SJSA1 (cell line): ENCODE data around the gene SAV1. TPM values are rescaled to one million over a fixed set of nuclear protein-coding genes. Genes with fewer than 3 reads are reported as not detected.

Experiments used
- DNase-seq, 2 experiments: peaks; one replicate each; pipeline ENCODE4 v3.0.0-alpha.2; 2015 to 2020; ENCODE audit warnings: low spot score in 2 of 2, low read depth in 1 of 2
- H3K27ac ChIP-seq: fragments of 250-450 bp; sonication (Bioruptor Pico); 2 replicates; pipeline ENCODE4 v1.5.1; 2020; ENCODE audit warnings: mild to moderate bottlenecking, moderate library complexity
- H3K27me3 ChIP-seq: fragments of 250-450 bp; sonication (Bioruptor Pico); replicated peaks from 2 replicates; pipeline ENCODE4 v1.5.1; 2020; ENCODE audit warnings: mild to moderate bottlenecking, moderate library complexity
- H3K36me3 ChIP-seq: fragments of 250-450 bp; sonication (Bioruptor Pico); 2 replicates; pipeline ENCODE4 v1.5.1; 2020; ENCODE audit warnings: mild to moderate bottlenecking
- H3K4me1 ChIP-seq: fragments of 250-450 bp; sonication (Bioruptor Pico); replicated peaks from 2 replicates; pipeline ENCODE4 v1.6.1; 2021; ENCODE audit warnings: mild to moderate bottlenecking
- H3K4me3 ChIP-seq: fragments of 250-450 bp; sonication (Bioruptor Pico); 2 replicates; pipeline ENCODE4 v1.5.1; 2020; ENCODE audit warnings: mild to moderate bottlenecking
- H3K9me3 ChIP-seq: fragments of 250-450 bp; sonication (Bioruptor Pico); replicated peaks from 2 replicates; pipeline ENCODE4 v1.5.1; 2020; ENCODE audit warnings: mild to moderate bottlenecking
- total RNA-seq: library from RNA; depleted of rRNA; stranded (reverse); fragments of >200 nt; shearing (Covaris generic); gene quantifications from 2 replicates; pipeline ENCODE4 v1.2.3, GENCODE V29; 2014

The SAV1 gene
- total RNA-seq, 1 experiment from 2014 or later = 32.8 TPM

DNA sequence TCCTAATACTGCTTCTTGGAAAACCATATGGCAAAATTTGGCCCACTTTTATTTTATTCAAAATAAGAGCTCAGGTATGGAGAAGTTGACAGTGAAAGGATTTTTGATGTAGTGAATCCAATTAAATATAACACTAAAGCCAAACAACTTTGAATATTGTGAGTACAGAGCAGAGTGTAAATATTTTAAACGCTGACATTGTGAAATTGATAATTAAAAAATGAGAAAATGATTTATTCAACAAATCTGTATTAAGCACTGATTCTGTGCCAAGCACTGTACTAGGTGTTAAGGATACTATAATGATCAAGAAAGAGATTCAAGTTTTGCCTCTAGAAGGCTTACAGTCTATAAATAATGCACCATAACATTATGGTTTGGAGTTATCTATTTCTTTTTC, 57.6 kb downstream of the SAV1 start:
- H3K4me1 ChIP-seq = no peaks in the 10 kb centered on the region
- no peak overlapping the region for H3K4me3 ChIP-seq
- no peak for DNase-seq
- H3K9me3 ChIP-seq = no peaks in the 10 kb centered on the region
- no peaks in the 10 kb centered on the region for H3K27me3 ChIP-seq
- no peaks in the 10 kb centered on the region for H3K36me3 ChIP-seq
- H3K27ac ChIP-seq = no peak overlapping the region

DNA sequence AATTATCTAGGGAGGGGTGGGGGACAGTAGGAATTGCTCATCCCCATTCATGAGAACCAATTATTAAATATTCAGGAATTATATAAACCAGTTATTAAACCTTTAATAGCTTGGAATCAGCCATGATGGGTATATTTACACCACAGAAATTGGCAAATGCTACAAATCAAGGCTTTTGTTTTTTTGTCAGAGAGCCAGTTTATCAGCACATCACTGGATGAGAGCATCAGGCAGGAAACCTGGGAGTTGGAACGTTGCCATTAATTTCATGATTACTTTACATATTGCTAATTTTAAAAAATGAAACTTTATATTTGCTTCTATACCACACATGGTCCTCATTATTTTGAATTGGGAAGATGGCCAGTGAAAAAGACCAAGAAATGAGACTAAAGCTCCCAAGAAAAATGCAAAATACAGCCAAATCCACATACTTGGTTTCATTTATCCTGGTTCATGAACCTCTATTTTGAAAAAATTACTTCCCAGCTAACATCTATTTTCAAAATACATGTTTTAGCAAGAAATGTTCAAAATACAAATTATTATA, 59.7 kb downstream of the SAV1 start:
- Histone ChIP-seq H3K36me3 (no peaks in the 10 kb centered on the region), H3K27me3 (no peaks in the 10 kb centered on the region), H3K4me1 (no peaks in the 10 kb centered on the region), H3K9me3 (no peaks in the 10 kb centered on the region), H3K27ac (no peak overlapping the region), H3K4me3 (no peak overlapping the region)
- no peak for DNase-seq

DNA sequence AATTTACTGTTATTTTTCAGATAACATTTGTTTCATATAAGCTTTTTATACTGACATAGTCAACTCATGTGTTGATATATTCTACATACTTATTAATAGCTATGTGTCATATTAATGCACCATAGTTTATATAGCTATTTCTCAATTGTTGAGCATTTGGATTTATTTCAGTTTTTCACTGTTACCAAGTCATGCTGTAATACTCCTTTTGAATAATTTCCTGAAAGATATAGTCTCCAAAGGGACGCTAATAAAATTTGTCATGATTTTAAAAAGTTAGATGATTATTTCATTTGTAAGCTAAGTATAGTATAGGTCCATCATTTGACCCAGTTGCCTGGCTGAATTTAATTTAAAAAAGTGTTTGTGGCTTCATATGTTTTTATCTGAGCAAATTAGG, 60.3 kb downstream of the SAV1 start:
- H3K4me3 ChIP-seq = no peak overlapping the region
- H3K27ac ChIP-seq = no peak overlapping the region
- no peaks in the 10 kb centered on the region for H3K9me3 ChIP-seq
- DNase-seq = no peak
- H3K4me1 ChIP-seq = no peaks in the 10 kb centered on the region
- no peaks in the 10 kb centered on the region for H3K36me3 ChIP-seq
- H3K27me3 ChIP-seq = no peaks in the 10 kb centered on the region

DNA sequence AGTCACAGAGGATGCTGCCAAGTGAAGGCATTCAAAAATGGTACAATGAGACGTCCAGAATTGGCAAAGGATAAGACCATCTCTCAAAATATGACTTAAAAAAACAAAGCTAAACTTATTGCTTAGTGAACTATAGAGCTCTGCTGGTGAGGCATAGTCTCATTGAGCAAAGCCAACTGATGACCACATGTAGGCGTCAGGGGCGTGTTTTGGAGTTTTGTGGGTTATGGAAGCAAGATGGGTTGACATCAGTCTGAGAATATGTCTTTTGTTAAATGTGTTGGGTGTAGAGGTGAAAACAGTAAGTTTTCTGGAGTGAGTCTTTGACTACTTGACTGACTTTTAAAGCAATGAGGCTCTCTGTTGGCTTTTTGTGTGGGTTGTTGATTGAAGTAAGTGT, 60.9 kb downstream of the SAV1 start:
- H3K9me3 ChIP-seq = no peaks in the 10 kb centered on the region
- no peak for DNase-seq

DNA sequence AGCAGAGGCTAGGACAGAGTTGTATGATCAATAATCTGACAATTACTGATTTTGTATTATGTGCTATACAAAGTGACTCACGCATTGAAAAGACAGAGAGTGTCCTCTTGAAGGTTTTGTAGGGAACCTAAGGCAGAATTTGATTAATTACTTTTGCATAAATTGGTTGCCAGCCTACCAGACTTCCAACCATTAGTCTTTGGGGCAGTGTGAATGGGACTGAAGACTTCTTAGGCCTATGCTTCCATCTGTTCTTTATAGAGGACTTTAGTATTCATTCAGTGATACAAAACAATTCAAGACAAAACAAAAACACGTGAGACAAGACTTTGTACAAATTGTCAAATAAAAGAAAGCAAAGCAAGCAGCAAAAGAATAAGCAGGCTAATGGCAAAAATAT, 61.6 kb downstream of the SAV1 start:
- Histone ChIP-seq H3K9me3 (no peaks in the 10 kb centered on the region), H3K27ac (no peak overlapping the region), H3K27me3 (no peaks in the 10 kb centered on the region), H3K4me1 (no peaks in the 10 kb centered on the region), H3K4me3 (no peak overlapping the region), H3K36me3 (no peaks in the 10 kb centered on the region)
- DNase-seq = no peak

More for the DNA sequence above, 60.9 kb downstream of the SAV1 start:
- Histone ChIP-seq H3K27me3 (no peaks in the 10 kb centered on the region), H3K36me3 (no peaks in the 10 kb centered on the region), H3K27ac (no peak overlapping the region), H3K4me1 (no peaks in the 10 kb centered on the region), H3K4me3 (no peak overlapping the region)

DNA sequence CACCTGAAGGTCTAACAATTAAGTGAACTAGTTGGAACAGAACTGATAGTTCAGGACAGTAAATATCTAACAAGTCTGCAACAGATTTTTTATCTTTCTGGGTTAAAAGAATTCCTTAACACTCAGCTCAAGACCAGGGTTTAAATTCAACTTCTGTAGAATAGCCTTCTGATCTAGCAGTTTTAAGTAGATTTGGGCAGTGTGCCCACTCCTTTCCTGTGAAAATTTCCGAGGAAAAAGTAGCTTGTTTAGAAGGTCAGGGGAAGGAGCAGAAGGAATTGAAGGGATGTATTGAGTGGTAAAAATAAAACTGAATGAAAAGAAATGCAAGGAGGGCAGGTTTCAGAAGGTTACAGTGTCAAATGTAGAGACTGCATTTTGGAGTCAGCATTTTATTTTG, 62.3 kb downstream of the SAV1 start:
- Histone ChIP-seq H3K27me3 (no peaks in the 10 kb centered on the region), H3K27ac (no peak overlapping the region), H3K4me3 (no peak overlapping the region), H3K9me3 (no peaks in the 10 kb centered on the region), H3K36me3 (no peaks in the 10 kb centered on the region), H3K4me1 (peaks cover 6% of the 10 kb centered on the region; the same call in 1 of the 2 replicates)
- no peak for DNase-seq

DNA sequence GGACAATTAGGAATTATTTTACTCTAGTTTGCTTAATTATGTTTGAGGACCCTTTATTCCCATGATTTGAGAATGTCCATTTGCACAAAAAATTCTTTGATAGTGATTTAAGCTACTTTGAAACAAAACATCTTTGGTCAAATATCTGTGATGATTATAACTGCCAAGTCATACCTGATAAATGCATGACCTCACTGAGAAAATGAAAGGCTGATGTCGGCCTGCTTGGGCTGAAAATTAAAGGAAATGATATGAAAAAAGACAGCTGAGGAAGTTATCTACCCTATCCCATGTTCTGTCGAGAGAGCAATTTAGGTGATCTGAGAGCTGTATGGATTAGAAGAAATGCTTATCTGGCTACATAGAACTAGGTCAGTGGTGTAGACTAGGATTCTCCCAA, 64.5 kb downstream of the SAV1 start:
- Histone ChIP-seq H3K27ac (no peak overlapping the region), H3K27me3 (no peaks in the 10 kb centered on the region), H3K4me1 (peaks cover 6% of the 10 kb centered on the region; the same call in 1 of the 2 replicates), H3K36me3 (no peaks in the 10 kb centered on the region), H3K4me3 (no peak overlapping the region), H3K9me3 (no peaks in the 10 kb centered on the region)
- DNase-seq = no peak

DNA sequence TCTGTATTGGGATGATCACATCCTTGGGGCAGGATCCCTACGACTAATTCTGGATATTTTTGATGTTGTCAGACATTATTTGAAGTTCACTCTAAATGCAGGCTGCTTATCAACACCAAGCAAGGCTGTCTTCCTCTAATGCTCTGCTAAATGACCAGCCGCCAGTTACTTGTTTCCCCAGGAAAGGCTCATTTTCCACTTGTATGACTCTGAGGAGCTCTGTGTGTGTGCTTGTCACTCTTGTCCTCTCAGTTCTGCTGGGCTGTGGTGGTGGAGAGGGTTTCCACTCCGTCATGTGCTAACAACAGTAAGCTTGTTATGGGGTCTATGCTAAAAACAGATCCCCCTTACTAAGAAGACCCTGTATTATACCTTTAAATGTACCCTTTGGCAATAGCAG, 66.1 kb downstream of the SAV1 start:
- DNase-seq = no peak
- Histone ChIP-seq H3K9me3 (no peaks in the 10 kb centered on the region), H3K4me1 (peaks cover 6% of the 10 kb centered on the region; the same call in 1 of the 2 replicates), H3K36me3 (no peaks in the 10 kb centered on the region), H3K27ac (no peak overlapping the region), H3K4me3 (no peak overlapping the region), H3K27me3 (no peaks in the 10 kb centered on the region)

DNA sequence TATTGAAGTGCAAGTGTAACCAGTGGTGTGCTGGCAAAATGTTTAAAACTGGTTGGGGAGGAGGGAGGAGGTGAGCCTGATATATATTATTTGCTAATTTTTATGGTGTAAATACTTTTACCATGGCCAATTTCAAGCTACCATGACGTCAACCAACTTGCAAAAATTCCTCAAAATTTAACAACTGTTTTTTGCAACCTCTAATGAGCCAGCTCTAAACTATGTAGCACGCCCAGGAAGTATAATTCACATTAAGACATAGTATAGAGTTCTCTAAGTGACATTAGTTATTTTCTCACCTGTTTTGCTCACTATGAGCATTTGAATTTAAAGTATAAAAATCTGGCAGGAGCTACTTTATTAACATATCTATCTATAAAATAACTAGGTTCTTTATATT, 66.7 kb downstream of the SAV1 start:
- H3K4me3 ChIP-seq = no peak overlapping the region
- H3K9me3 ChIP-seq = no peaks in the 10 kb centered on the region
- H3K27me3 ChIP-seq = no peaks in the 10 kb centered on the region
- peaks cover 6% of the 10 kb centered on the region; the same call in 1 of the 2 replicates for H3K4me1 ChIP-seq
- no peak for DNase-seq
- no peak overlapping the region for H3K27ac ChIP-seq
- H3K36me3 ChIP-seq = no peaks in the 10 kb centered on the region

DNA sequence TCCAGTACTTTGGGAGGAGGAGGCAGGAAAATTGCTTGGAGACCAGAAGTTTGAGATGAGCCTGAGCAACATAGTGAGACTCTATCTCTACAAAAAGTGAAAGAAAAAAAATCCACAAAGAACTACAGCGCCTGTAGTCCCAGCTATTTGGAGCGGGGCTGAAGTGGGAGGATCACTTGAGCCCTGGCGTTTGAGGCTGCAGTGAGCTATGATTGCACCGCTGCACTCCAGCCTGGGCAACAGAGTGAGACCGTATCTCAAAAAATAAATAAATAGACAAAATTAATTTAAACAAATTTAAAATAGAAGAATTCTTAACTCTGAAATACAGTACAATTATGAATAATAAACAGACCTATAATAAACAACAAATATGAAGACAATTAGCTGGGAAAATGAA, 67.3 kb downstream of the SAV1 start:
- Histone ChIP-seq H3K27me3 (no peaks in the 10 kb centered on the region), H3K27ac (no peak overlapping the region), H3K9me3 (no peaks in the 10 kb centered on the region), H3K4me3 (no peak overlapping the region), H3K4me1 (peaks cover 6% of the 10 kb centered on the region; the same call in 1 of the 2 replicates), H3K36me3 (no peaks in the 10 kb centered on the region)
- no peak for DNase-seq

DNA sequence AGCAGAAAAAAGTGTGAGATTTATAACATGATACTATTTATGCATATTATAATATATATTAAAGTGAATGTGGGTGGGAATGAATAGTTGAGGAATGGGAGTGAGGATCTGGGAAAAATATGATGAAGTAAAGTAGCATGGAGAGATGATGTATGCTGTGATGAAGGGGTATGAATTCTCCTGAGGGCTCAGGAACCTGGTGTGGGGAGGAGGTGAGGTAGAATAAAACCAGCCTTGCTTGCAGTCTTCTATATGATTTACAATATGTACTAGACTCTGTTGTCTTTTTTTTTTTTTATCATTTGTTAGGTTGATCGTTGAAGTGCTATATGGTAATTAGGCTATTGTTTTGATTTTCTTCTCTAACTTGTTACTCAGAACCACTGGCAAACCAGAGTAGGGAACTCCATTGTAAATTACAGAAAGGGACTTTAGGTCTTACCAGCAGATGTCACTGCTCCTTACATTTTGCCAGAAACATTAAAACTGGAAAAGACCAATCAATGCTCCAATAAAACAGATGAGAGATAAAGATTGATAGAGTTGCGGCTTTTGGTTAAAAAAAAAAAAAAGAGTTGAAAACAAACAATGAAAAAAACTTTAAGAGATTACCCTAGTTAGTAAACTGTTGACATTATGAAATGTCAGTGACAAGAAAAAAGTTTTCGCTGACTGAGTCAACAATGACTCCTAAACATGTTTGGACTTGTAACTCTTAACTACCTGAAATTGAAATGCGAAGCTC, 68.2 kb downstream of the SAV1 start:
- no peak overlapping the region for H3K4me3 ChIP-seq
- DNase-seq = peak in 1 of 2 experiments; percentile 53
- no peaks in the 10 kb centered on the region for H3K27me3 ChIP-seq
- H3K27ac ChIP-seq = no peak overlapping the region
- H3K36me3 ChIP-seq = no peaks in the 10 kb centered on the region
- peaks cover 6% of the 10 kb centered on the region; the same call in 1 of the 2 replicates for H3K4me1 ChIP-seq
- no peaks in the 10 kb centered on the region for H3K9me3 ChIP-seq

DNA sequence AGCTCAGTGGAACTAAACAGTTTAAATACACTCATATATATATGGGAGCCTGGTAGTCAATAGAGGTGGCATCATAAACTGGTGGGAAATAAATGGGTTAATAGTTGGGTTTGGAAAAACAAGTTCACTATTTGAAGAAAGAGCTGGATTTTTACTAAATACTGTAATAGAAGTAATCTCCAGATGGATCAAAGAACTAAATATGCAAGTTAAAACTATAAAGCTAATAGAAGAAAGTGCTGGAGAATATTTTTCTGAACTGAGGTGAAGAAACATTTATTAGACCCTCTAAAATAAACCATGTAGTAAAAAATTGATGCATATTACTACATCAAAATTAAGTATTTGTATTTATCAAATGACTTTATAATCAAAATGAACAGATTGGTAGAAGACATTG, 69.3 kb downstream of the SAV1 start:
- no peaks in the 10 kb centered on the region for H3K36me3 ChIP-seq
- no peak overlapping the region for H3K27ac ChIP-seq
- no peak overlapping the region for H3K4me3 ChIP-seq
- H3K9me3 ChIP-seq = no peaks in the 10 kb centered on the region
- DNase-seq = no peak
- no peaks in the 10 kb centered on the region for H3K27me3 ChIP-seq
- H3K4me1 ChIP-seq = peaks cover 6% of the 10 kb centered on the region; the same call in 1 of the 2 replicates

DNA sequence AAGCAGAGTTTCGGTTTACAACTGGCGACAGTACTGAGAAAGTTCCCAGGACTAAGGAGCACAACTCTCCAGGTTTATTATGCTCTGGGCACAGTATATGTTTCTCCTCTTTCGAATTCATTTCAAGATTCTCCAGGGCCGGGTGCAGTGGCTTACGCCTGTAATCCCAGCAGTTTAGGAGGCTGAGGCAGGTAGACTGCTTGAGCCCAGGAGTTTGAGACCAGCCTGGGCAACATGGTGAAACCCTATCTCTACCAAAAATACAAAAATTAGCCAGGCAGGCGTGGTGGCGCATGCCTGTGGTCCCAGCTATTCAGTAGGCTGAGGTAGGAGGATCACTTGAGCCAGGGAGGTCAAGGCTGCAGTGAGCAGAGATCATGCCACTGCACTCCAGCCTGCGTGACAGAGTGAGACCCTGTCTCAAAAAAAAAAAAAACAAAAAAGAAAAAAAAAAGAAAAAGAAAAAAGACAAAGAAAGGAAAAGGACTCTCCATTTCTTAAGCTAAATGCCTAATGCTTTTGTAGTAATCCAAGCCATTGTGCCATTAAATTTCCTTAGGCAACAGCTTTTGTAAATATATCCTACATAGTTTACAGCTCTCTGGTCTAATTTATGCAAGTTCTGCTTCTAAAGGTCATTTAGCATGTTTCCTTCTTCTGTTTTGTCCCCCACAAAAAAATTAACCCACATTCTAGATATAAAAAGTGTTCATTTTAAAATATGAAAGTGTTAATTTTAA, 73.4 kb downstream of the SAV1 start:
- DNase-seq = no peak
- H3K9me3 ChIP-seq = no peaks in the 10 kb centered on the region
- no peaks in the 10 kb centered on the region for H3K4me1 ChIP-seq
- H3K36me3 ChIP-seq = no peaks in the 10 kb centered on the region
- H3K4me3 ChIP-seq = no peak overlapping the region
- H3K27me3 ChIP-seq = no peaks in the 10 kb centered on the region
- H3K27ac ChIP-seq = no peak overlapping the region

DNA sequence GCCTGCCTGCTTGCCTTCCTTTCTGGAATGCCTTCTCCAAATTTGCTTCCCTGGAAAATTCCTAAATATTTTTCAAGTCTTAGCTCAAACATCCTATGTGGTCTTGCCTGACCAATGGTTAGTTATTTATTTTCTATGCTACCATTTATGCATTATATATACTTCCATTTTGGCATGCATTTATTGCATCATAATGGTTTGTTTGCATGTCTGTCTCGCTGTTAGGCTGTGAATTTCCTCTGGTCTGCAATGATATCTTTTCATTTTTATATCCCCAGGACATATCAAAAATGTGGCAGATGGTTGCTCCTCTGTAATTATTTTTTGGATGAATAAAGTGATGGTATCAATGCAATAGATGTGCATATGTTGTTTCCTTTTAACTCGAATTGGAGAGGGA, 77.6 kb downstream of the SAV1 start:
- no peaks in the 10 kb centered on the region for H3K36me3 ChIP-seq
- no peaks in the 10 kb centered on the region for H3K9me3 ChIP-seq
- H3K4me1 ChIP-seq = no peaks in the 10 kb centered on the region
- H3K27ac ChIP-seq = no peak overlapping the region
- no peaks in the 10 kb centered on the region for H3K27me3 ChIP-seq
- DNase-seq = no peak
- H3K4me3 ChIP-seq = no peak overlapping the region
